COLO668 (cell line): ENCODE results near the gene CRYGC.

ENCODE experiments used
- DNase-seq: peaks from one replicate; lab custom pipeline; 2025; ENCODE audit not compliant: unreplicated experiment; lab: John Stamatoyannopoulos, UW

The CRYGC gene

GRCh38 chr2:208097313-208097712, 32.3 kb downstream of the CRYGC start:
- no peak for DNase-seq

DNA sequence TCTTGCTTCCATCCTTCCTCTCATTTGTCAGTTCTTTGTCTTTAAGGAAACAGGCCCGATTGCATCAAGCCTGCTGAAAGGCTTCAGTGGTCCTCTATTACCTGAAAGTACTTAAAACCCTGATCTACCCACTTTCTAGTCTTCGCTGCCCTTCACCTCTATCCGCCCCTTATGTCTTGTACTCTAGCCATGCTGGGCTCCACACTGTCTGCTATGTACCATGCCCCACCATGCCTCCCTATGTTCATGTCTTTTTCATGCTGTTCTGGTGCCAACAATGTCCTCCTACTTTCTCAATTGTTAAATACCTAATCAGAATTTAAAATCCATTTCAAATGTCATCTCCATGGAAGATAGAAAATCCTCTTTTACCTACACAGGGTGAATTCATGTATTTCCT, 33.5 kb downstream of the CRYGC start:
- DNase-seq, result no peak

DNA sequence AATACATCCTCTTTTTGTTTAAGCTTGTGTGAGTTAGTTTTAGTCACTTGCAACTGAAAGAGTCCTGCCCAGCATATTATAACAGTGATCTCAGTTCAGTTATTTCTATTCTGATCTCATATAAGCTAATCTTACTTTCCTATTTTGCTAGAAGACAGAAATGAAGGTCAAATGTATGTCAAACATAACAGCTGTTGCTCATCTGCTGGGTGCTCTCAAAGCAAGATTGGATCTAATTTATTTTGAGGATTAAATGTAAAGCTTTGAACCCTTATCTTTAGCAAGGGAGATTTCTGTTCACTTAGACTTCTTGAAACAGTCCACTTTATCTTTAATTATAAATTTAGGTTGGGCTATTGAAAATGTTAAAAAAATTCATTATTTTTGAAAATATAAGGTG, 36.5 kb downstream of the CRYGC start:
- no peak for DNase-seq

DNA sequence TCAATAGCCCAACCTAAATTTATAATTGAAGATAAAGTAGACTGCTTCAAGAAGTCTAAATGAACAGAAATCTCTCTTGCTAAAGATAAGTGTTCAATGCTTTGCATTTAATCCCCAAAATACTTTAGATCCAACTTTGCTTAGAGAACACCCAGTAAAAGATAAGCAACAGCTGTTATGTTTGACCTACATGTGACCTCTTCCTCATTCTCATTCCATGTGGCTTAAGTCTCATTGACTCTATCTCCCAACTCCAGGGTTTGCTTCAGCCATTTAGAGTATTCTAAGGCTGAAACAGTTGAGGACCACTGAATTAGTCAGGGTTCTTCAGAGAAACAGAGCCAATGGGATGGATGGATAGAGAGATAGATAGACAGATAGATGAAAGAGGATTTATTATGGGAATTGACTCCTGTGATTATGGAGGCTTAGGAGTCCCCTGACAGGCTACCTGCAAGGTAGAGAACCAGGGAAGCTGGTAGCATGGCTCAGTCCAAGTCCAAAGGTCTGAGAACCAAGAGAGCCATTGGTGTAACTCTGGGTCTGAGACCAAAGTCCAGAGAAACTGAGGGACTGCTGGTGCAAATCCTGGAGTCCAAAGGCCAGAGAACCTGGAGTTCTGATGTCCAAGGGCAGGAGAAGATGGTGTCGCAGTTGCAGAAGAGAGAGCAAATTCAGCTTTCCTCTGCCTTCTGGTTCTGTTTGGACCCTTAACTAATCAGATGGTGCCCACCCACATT, 37.4 kb downstream of the CRYGC start:
- no peak for DNase-seq

DNA sequence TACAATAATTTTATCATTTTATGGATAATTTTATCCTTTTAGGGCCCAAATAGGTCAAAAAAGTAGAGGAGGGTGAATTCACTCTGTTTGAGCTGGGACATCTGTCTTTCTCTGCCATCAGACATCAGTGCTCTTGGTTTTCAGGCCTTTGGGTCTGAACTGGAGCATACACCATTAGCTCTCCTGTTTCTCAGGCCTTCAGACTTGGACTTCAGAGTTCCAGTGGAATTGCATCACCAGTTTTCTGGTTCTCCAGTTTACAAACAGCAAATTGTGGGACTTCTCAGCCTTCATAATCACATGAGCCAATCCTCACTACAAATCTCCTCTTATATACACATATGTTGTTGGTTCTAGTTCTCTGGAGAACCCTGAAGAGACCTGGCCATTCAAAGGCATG, 39.2 kb downstream of the CRYGC start:
- DNase-seq, result no peak

- no peak for DNase-seq
Observed at GRCh38 chr2:208086029-208086428, 43.6 kb downstream of the CRYGC start.

DNA sequence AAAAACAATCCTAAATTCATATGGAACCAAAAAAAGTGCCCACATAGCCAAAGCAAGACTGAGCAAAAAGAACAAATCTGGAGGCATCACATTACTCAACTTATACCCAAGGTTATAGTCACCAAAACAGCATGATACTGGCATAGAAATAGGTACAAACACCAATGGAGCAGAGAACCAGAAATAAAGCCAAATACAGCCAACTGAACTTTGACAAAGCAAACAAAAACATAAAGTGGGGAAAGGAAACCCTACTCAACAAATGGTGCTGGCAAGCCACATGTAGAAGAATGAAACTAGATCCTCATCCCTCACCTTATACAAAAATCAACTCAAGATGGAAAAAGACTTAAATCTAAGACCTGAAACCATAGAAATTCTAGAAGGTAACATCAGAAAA, 45.8 kb downstream of the CRYGC start:
- DNase-seq, result no peak
